UCSD-AML1 (cell line): Measurements from ENCODE around the gene TMEM259.
A peak's percentile ranks its signal among the peaks of the same experiment; 100 is the strongest.
"Not testable (repeated sequence)": the region's sequence is repeated elsewhere in the genome, so short reads cannot be mapped to it uniquely, and the experiment has no call there.

Experiments used
- DNase-seq: peaks from one replicate; lab custom pipeline; 2025; ENCODE audit not compliant: unreplicated experiment; lab: John Stamatoyannopoulos, UW

TMEM259 gene

GRCh38 chr19:1040476-1041271 is 19.8 kb upstream of the TMEM259 start:
- DNase-seq, result peak; percentile 84

DNA sequence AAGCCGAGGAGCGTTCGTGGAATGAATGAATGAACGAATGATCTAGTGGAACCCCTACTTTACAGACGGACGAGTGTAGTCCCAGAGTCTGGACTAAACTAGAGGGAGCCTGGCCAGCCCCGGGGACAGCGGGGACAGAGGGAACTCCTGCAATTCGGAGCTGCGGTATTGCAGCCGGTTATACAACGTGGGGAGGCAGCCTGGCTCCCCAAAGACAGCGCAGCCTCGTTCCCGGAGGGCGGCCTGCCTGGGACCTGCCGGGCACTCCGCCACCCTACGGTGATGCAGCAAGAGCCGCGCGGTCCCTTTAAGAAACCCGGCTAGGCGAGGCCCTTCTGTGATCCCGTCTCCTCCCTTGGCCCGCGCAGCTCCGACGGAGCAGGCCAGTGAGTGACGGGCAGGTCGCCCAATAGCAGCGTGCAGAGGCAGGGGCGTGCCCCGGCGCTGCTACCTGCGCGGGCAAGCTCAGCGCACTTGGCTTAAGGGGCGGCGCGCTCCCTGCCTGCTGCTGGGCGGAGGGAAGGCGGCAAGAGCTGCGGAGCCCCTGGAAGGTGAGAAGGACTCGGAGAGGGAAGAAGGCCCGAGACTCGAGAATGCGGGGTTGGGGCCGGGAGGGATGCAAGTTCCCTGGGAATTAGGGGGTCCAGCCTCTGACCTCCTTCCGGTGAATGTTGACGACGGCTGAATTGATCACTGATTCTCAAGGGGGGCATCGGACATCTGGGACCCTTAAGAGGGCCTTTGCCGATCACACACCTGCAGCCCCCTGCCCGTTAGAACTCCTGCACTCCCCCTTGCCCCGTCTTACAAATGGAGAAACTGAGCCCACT is 18.9 kb upstream of the TMEM259 start, which contains the start of gene ABCA7:
ABCA7 (plus strand) TSS at position 462 of the 830 bp plus-strand sequence. CDS start 1,255 bp downstream, outside the sequence.
- DNase-seq, result peak; percentile 97

DNA sequence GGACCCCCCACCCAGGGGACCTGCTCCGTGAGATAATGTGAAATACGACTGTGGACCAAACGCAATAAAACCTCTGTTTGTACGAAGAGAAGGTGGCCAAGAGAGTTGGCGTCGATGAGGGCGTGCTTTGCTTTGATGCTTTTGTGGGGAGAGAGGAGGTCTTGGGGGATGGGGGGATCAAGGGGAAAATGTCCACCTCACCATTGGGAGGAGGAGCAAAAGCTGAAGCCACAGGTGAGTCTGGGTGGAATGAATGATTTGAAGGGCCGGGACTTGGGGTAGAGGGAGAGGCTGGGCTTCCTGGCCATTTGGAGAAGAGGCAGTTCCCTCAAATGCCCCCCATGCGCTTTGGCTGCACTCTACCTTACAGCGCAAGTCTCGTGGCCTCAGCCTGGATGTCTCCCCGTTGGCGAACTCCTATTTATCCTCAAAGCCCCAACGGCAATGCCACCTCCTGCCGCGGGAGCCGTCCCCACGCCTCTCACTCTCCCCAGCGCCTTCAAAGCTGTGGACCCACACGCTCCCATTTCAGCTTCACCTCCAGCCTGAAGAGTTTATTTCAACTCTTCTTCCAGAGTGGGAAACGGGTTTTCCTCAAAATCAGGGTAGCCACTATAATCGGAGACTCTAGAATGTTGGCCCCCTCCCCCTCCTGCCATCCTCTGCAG is 18.2 kb upstream of the TMEM259 start:
- no peak for DNase-seq

DNA sequence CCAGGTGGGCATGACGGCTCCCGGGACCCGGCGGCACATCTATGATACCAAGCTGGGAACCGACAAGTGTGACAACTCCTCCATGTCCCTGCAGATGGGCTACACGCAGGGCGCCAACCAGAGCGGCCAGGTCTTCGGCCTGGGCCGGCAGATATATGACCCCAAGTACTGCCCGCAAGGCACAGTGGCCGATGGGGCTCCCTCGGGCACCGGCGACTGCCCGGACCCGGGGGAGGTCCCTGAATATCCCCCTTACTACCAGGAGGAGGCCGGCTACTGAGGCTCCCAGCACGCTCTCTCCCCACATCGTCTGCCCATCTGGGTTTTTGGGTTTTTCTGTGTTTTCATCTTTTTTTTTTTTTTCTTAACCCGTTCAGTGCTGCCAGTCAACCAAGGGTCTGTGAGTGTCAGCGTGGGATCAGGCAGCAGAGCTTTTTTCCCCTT is 16.7 kb upstream of the TMEM259 start:
- DNase-seq, result no peak

- DNase-seq, result peak; percentile 23
Measured at GRCh38 chr19:1035998-1036621, 15.2 kb upstream of the TMEM259 start.

GRCh38 chr19:1032264-1032867 is 11.4 kb upstream of the TMEM259 start:
- DNase-seq, result no peak

- DNase-seq, result peak; percentile 38
Measured at GRCh38 chr19:1028062-1028926, 7.4 kb upstream of the TMEM259 start.

GRCh38 chr19:1027650-1028061 is 6.7 kb upstream of the TMEM259 start:
- no peak for DNase-seq

- DNase-seq, result peak; percentile 38
Measured at GRCh38 chr19:1026783-1027649, 6.1 kb upstream of the TMEM259 start.

DNA sequence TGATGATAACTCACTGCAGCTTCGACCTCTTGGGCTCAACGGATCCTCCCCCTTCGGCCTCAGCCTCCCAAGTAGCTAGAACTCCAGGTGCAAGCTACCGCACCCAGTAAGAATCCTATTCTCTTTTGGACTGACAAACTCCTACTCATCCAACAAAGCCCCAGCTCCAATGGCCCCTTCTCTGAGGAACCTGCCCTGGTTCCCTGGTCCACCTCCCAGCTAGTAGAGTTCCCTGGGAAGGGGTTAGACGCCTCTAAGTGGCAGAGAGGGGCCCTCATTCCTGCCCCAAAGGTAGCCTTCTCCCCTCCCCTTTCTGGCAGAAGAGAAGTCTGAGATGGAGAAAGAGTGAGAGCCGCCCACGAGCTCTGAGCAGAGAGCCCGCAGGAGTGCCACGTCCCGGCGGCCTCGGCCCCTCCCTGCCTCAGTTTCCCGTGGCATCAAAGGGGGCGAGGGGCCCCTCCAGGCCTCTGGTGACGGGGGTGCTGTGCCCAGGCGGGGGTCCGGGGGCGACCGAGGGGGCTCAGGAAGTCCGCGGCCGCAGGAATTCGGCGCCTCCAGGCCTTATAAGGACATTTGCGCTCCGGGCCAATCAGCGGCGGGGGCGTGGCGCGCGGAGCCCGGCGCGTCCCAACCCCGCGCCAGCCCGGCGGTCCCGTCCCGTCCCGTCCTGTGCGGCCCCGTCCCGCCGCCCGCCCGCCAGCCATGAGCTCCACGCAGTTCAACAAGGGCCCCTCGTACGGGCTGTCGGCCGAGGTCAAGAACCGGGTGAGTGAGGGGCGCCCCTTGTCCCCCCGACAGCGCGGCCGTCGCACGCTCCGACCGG is 5.2 kb upstream of the TMEM259 start, which contains the start of gene CNN2:
CNN2 (plus strand) TSS at position 649 of the 823 bp plus-strand sequence; CDS start at position 703, 54 bp downstream.
- DNase-seq, result peak; percentile 82

- not testable (repeated sequence) for DNase-seq
Measured at GRCh38 chr19:1025080-1025479, 4.2 kb upstream of the TMEM259 start.

DNA sequence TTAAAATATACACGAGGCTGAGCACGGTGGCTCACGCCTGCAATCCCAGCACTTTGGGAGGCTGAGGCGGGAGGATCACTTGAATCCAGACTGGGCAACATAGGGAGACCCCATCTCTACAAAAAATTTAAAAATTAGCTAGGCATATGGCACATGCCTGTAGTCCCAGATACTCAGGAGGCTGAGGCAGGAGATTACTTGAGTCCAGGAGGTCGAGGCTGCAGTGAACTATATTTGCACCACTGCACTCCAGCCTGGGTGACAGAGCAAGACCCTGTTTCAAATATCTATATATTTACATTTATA is 2.9 kb upstream of the TMEM259 start:
- not testable (repeated sequence) for DNase-seq

DNA sequence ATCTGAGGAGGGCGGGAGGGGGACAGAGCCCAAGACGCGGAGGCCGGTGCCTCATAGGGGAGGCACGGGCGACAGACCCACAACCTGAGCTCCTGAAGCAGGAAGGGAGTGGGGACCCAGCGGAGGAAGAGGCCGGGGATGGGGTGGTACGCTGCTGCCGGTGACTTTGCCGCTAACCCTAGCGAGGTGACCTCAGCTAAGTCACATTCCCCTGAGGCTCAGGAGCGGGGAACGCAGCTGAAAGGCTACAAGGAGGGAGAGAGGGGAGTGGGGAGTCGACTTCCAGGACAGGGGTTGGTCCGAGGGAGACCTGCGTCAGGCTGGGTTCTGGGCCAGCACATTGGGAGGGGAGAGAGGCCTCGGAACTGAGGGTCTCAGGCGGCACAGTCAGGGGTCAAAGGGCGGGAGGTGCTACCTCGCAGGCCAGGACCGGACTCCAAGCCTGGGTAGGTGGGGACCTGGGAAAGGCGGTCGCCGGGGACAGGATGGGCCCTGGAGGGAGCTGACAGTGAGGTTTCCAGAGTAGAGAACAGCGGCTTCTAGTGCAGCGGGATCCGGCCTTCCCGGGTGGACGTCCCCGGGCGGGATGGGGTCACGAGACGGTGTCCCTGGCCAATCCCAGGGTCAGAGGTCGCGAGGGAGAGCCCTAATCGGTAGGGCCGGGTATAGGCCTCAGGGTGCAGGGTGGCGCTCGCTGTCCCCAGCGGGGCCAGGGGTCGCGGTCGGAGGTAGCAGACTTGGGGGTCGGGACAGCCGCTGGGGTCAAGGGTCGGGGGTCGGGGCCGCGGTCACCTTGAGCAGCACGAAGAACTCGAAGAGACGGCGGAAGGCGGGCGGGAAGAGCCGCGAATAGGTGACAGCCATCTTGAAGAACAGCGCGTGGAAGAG is 699 bp downstream of the TMEM259 start:
- DNase-seq, result no peak

GRCh38 chr19:1019616-1019961 is 1.3 kb downstream of the TMEM259 start:
- no peak for DNase-seq

- no peak for DNase-seq
Measured at GRCh38 chr19:1018932-1019615, 1.8 kb downstream of the TMEM259 start.

DNA sequence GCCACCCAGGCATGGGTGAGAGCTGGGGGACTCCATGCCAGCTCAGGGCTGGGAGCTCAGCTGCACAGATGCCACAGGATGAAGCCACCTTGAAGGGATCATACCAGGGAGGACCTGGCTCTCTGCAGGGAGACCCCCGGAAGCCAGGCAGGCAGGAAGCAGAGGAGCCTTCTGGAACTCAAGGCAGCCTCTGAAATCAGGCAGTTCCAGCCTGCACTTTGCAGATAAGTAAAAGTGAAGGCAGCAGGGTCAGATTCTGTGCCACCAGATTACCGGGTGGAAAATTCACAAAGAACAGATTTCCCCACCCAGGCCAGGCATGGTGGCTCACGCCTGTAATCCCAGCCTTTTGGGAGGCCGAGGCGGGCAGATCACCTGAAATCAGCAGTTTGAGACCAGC is 2.5 kb downstream of the TMEM259 start:
- peak; percentile 19 for DNase-seq
